Neural cell (in vitro differentiated cells): ENCODE results near the gene DOCK2.

ENCODE experiments used
- CTCF ChIP-seq: fragments of 450-650 bp; IDR thresholded peaks from 2 replicates; pipeline ENCODE4 v1.5.1; 2014; ENCODE audit warnings: antibody characterized with exemption, mild to moderate bottlenecking, moderate library complexity; ENCODE audit not compliant: poor library complexity, severe bottlenecking
- MXI1 ChIP-seq: fragments of 450-650 bp; conservative IDR thresholded peaks from 2 replicates; pipeline ENCODE4 v1.6.1; 2014; ENCODE audit warnings: antibody characterized with exemption, mild to moderate bottlenecking; ENCODE audit not compliant: poor library complexity, severe bottlenecking
- SMC3 ChIP-seq: fragments of 450-650 bp; conservative IDR thresholded peaks from 2 replicates; pipeline ENCODE4 v1.6.1; 2014; ENCODE audit warnings: antibody characterized with exemption, mild to moderate bottlenecking, moderate library complexity; ENCODE audit not compliant: poor library complexity

- no peak for TF ChIP-seq MXI1
- TF ChIP-seq CTCF, result no peak
- TF ChIP-seq SMC3, result no peak
Observed at GRCh38 chr5:169628892-169629291, 8.2 kb upstream of the DOCK2 start.
